Measurements from ENCODE around the gene SYPL1. TPM values are rescaled to one million over a fixed set of nuclear protein-coding genes. Genes with fewer than 3 reads are reported as not detected.

Gene SYPL1
- total RNA-seq, 1 experiment from 2014 or later: 30.7 TPM

DNA sequence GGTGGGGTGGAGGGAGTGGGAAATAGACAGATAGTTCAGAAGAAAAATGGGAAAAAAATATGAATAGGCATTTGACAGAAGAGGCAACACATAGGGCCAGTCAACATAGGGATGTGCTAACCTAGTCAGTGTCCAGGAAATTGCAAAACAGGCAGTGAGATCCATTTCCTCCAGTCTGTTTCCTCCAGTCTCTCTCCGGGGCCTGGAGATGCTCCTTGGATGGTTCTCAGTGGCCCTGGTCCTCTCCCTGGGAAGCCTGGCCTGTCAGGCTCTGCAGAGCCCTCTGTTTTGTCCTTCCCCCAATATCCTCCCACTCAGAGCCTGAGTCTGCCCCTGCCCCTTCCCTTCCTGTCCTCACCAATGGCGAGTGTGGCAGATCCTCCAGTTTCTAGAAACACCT, 52.6 kb downstream of the SYPL1 start:
- Histone ChIP-seq H3K27me3 (ENCODE audit: control insufficient read depth, insufficient read depth, low read length) (no peaks in the 10 kb centered on the region), H3K4me3 (ENCODE audit: insufficient read depth, low read depth, low read length) (no peak overlapping the region), H3K36me3 (replicated peaks; ENCODE audit: control insufficient read depth, insufficient read depth, low read length) (no peaks in the 10 kb centered on the region)
- DNase-seq: no peak

DNA sequence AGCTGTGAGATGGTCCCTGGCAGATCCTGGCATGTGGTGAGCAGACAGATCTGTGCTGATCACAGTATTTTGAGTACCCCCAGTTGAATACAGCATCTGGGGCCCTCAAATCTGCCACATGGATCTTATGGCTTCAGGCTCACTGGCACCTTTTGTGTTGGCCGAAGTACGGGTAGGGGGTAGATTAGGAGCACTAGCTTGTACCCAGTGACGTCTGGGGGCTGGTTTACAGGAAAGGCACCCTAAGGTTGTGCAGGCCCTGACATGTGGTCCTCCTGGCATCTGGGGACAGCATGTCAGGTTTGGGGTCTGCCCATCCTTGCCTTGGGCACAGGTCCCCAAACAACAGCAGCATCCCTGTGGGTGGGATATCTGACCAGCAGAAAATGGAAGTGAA, 53.2 kb downstream of the SYPL1 start:
- DNase-seq: peak; percentile 8
- no peaks in the 10 kb centered on the region for H3K27me3 ChIP-seq (ENCODE audit: control insufficient read depth, insufficient read depth, low read length)
- no peaks in the 10 kb centered on the region for H3K36me3 ChIP-seq (replicated peaks; ENCODE audit: control insufficient read depth, insufficient read depth, low read length)
- no peak overlapping the region for H3K4me3 ChIP-seq (ENCODE audit: insufficient read depth, low read depth, low read length)

DNA sequence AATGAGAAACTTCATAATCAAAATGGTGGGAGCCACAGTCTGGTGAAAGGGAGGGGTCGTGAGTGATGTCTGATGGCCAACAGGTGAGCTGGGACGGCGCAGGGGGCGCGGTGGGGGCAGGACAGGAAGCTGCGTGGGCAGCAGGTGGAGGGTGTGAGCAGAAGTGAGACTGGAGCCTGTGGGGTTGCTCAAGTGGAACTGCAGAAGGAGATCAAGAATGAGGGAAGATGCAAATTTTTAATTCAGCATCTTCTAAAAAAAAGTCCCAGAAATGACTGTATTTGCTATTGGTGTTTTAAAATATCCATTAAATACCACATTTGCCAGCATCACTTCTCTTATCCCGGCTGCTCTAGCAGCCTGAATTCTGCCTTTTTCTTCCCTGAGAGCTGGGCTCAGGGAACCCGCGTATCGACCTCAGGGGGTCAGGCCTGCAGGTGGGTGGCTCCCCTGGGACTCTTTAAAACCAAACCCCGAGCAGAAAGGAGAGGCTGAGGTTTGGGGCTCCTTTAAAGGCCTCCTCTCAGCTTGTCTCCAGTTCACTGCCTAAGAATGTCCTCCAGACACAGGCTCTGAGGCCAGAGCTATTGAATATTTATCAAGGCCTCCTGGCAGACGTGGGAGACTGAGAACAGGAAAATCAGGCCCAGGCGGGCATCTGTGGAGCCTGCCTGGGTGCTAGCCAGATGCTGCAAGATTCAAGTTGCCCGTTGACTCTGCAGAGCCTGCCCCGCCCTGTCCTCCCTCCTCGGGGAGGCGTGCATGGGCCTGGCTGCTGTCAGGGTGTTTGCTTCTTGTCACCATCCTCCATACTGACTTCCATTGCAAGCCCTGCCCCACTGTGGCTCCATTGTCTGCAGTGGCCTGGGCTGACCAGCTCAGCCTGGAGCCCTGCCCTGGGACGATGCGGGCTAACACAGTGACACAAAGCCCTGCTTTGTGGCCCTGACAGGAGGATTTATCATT, 53.9 kb downstream of the SYPL1 start:
- Histone ChIP-seq H3K27me3 (ENCODE audit: control insufficient read depth, insufficient read depth, low read length) (no peaks in the 10 kb centered on the region), H3K4me3 (ENCODE audit: insufficient read depth, low read depth, low read length) (no peak overlapping the region), H3K36me3 (replicated peaks; ENCODE audit: control insufficient read depth, insufficient read depth, low read length) (no peaks in the 10 kb centered on the region)
- peak; percentile 24 for DNase-seq

- H3K36me3 ChIP-seq (replicated peaks; ENCODE audit: control insufficient read depth, insufficient read depth, low read length): no peaks in the 10 kb centered on the region
- no peak for DNase-seq
- H3K27me3 ChIP-seq (ENCODE audit: control insufficient read depth, insufficient read depth, low read length): no peaks in the 10 kb centered on the region
- H3K4me3 ChIP-seq (ENCODE audit: insufficient read depth, low read depth, low read length): no peak overlapping the region
Observed at GRCh38 chr7:106057204-106057961, 54.7 kb downstream of the SYPL1 start.

DNA sequence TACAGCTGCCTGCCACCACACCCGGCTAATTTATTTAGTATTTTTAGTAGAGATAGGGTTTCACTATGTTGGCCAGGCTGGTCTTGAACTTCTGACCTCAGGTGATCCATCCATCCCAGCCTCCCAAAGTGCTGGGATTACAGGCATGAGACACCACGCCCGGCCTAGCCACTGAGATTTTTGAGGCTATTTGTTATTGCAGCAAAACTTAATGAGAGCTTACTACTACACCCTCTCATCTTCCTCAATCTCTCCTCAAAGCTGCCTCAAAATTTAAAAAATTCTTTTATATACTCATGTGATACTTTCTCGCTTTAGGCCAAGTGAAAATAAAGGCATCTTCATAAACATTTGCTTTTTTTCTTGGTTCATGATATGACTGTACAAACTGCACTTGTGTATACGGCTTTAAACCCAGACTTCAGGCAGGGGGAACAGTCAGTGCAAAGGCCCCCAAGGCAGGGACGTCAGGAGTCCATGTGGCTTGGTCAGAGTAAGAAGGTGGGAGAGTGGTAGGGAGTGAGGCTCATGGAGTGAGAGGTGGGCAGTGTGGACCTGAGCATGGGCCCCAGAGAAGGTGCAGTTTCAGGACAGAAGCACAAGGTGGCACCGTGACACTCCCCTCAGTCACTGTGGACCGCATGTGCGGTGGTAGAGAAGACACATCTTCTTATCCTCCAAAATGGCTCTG, 55.5 kb downstream of the SYPL1 start:
- H3K4me3 ChIP-seq (ENCODE audit: insufficient read depth, low read depth, low read length): no peak overlapping the region
- DNase-seq: peak; percentile 88

GRCh38 chr7:106054971-106055532, 57.1 kb downstream of the SYPL1 start:
- Histone ChIP-seq H3K36me3 (replicated peaks; ENCODE audit: control insufficient read depth, insufficient read depth, low read length) (no peaks in the 10 kb centered on the region), H3K27me3 (ENCODE audit: control insufficient read depth, insufficient read depth, low read length) (no peaks in the 10 kb centered on the region), H3K4me3 (ENCODE audit: insufficient read depth, low read depth, low read length) (no peak overlapping the region)
- DNase-seq: peak; percentile 43

More for the DNA sequence above, 55.5 kb downstream of the SYPL1 start:
- no peaks in the 10 kb centered on the region for H3K36me3 ChIP-seq (replicated peaks; ENCODE audit: control insufficient read depth, insufficient read depth, low read length)
- no peaks in the 10 kb centered on the region for H3K27me3 ChIP-seq (ENCODE audit: control insufficient read depth, insufficient read depth, low read length)

- Histone ChIP-seq H3K36me3 (replicated peaks; ENCODE audit: control insufficient read depth, insufficient read depth, low read length) (no peaks in the 10 kb centered on the region), H3K27me3 (ENCODE audit: control insufficient read depth, insufficient read depth, low read length) (no peaks in the 10 kb centered on the region), H3K4me3 (ENCODE audit: insufficient read depth, low read depth, low read length) (no peak overlapping the region)
- DNase-seq: peak; percentile 15
Observed at GRCh38 chr7:106054156-106054910, 57.8 kb downstream of the SYPL1 start.

- Histone ChIP-seq H3K4me3 (ENCODE audit: insufficient read depth, low read depth, low read length) (no peak overlapping the region), H3K36me3 (replicated peaks; ENCODE audit: control insufficient read depth, insufficient read depth, low read length) (no peaks in the 10 kb centered on the region), H3K27me3 (ENCODE audit: control insufficient read depth, insufficient read depth, low read length) (no peaks in the 10 kb centered on the region)
- peak; percentile 26 for DNase-seq
Observed at GRCh38 chr7:106053109-106053508, 59.0 kb downstream of the SYPL1 start.

DNA sequence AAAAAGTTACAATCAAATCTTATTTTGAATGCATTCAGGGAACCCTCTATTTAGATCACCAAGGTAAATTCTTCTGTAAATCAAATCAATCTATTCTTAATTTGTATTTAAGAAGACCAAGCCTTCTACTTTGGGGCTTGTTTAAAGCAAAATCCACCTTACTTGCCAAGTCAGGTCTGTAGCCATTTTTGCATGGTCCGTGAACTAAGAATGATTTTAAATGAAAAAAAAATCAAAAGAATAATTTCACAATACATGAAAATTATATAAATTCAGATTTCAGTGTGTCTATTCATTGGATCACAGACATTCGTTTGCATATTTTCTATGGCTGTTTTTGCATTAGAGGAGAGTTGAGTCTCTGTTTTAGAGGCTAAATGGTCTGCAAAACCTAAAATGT, 59.4 kb downstream of the SYPL1 start:
- Histone ChIP-seq H3K4me3 (ENCODE audit: insufficient read depth, low read depth, low read length) (no peak overlapping the region), H3K36me3 (replicated peaks; ENCODE audit: control insufficient read depth, insufficient read depth, low read length) (no peaks in the 10 kb centered on the region), H3K27me3 (ENCODE audit: control insufficient read depth, insufficient read depth, low read length) (no peaks in the 10 kb centered on the region)
- DNase-seq: no peak

DNA sequence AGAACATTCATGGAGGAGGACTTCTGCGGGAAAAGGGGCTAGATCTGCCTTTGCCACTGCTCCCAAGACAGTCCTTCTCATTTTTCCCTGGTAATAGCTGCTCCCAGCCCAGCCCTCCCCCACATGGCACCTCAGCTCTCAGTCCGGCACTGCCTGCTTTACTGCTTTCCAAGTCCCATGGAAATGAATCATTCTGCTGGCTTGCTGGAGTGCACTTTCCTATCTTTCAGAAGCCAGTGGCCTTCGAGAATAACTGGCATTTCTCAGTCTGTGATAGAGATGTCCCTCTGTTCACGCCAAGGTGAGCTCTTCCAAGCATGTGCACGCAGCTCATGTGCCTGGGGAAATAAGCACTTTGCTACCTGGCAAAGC, 61.4 kb downstream of the SYPL1 start:
- H3K27me3 ChIP-seq (ENCODE audit: control insufficient read depth, insufficient read depth, low read length): no peaks in the 10 kb centered on the region
- no peak overlapping the region for H3K4me3 ChIP-seq (ENCODE audit: insufficient read depth, low read depth, low read length)
- DNase-seq: no peak
- H3K36me3 ChIP-seq (replicated peaks; ENCODE audit: control insufficient read depth, insufficient read depth, low read length): no peaks in the 10 kb centered on the region

DNA sequence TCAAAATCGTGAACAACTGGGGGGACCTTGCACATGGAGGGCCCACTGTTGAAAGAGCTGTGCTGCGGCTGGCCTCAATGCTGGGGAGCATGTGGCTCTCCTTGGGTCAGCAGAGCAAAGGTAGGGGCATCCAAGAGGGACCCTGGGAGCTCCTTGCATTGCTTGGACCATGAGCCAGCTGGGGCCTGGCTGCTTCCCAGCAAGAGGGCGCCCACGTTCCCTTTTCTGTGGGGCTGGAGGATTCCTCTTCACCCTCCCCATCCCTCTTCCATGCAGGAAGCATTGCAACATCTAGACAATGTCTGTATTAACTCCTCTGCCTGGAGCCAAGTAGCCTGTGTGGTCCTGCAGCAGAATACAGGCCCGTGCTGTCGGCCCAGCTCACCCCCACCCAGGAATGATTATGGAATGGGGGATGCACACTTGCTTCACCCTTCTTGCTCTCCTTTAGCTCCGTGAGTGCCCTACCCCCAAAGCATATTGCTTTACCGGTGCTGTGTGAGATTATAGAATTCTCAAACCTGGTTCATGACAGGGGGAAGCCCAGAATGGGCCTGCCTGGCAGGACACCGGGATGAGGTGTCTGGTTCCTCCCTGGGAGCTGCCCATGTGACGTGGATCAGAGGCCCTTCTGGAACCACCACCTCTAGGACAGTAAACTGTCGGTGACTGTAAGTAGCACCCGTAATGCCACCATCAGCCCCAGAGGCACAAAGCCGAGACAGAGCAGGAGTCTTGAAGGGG, 61.9 kb downstream of the SYPL1 start:
- H3K36me3 ChIP-seq (replicated peaks; ENCODE audit: control insufficient read depth, insufficient read depth, low read length): no peaks in the 10 kb centered on the region
- peak; percentile 65 for DNase-seq

DNA sequence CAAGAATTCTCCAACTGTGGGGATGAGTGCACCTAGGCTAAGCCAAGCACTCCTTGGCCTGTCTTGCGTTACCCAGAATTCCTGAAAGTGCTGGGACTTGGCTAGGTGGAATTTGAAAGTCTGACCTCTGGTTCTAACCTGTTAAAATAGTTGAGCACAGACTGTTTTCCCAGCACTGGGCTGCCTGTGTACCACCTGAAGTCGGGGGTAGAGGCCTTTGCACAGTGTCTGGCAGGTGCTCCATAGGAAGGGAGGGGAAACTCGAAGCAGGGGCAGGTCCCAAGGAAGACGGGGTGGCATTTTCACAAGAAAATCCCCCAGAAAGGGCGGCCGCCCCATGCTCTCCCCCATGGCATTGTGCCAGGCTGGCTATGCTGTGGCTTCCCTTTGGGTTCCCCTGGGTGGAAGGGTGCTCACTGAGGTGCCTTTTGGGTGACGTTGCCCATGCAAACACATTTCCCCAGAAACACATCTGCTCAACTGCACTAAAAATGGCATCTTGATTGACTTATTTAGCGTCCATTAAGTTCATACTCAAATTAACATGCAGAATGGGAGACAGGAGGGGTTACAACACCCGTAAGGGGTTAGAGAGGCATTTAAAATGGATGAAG, 62.9 kb downstream of the SYPL1 start:
- Histone ChIP-seq H3K4me3 (ENCODE audit: insufficient read depth, low read depth, low read length) (no peak overlapping the region), H3K27me3 (ENCODE audit: control insufficient read depth, insufficient read depth, low read length) (no peaks in the 10 kb centered on the region)
- DNase-seq: no peak

More for the DNA sequence above, 61.9 kb downstream of the SYPL1 start:
- no peak overlapping the region for H3K4me3 ChIP-seq (ENCODE audit: insufficient read depth, low read depth, low read length)
- H3K27me3 ChIP-seq (ENCODE audit: control insufficient read depth, insufficient read depth, low read length): no peaks in the 10 kb centered on the region

GRCh38 chr7:106048706-106049020, 63.4 kb downstream of the SYPL1 start:
- Histone ChIP-seq H3K36me3 (replicated peaks; ENCODE audit: control insufficient read depth, insufficient read depth, low read length) (no peaks in the 10 kb centered on the region), H3K4me3 (ENCODE audit: insufficient read depth, low read depth, low read length) (no peak overlapping the region), H3K27me3 (ENCODE audit: control insufficient read depth, insufficient read depth, low read length) (no peaks in the 10 kb centered on the region)
- no peak for DNase-seq

More for the DNA sequence above, 62.9 kb downstream of the SYPL1 start:
- no peaks in the 10 kb centered on the region for H3K36me3 ChIP-seq (replicated peaks; ENCODE audit: control insufficient read depth, insufficient read depth, low read length)
